Measurements from ENCODE around the gene ARMC12.

DNA sequence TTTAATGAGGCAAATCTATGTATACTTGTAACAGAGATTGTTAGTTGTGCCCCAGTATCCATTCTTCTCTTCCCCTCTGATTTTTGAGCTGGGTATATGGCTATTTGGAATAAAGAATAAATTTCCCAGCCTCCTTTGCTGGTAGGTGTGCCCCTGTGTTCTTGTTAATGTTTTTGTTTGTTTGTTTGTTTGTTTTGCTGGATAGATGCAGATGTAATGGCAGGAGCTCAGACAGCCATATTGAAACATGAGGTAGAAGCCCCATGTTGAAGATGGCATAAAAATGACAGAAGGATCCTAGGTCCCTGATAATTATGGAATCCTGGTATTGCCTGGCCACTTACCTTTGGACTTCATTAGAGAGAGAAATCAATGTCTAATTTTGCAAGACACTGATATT, 28.2 kb upstream of the ARMC12 start:
- TF ChIP-seq CTCF (IDR thresholded peaks at IDR 0.05; ENCODE audit: poor library complexity) (no peak), EZH2 (IDR thresholded peaks at IDR 0.05; ENCODE audit: borderline replicate concordance) (no peak), EZH2phosphoT487 (IDR thresholded peaks at IDR 0.05; ENCODE audit: low read depth, severe bottlenecking, unreplicated experiment) (no peak)

All from hepatocyte (in vitro differentiated cells).